Measurements from ENCODE around the gene MAP3K5.

GRCh38 chr6:136763716-136764516 is 28.4 kb downstream of the MAP3K5 start:
- TF ChIP-seq, protein P1, sequence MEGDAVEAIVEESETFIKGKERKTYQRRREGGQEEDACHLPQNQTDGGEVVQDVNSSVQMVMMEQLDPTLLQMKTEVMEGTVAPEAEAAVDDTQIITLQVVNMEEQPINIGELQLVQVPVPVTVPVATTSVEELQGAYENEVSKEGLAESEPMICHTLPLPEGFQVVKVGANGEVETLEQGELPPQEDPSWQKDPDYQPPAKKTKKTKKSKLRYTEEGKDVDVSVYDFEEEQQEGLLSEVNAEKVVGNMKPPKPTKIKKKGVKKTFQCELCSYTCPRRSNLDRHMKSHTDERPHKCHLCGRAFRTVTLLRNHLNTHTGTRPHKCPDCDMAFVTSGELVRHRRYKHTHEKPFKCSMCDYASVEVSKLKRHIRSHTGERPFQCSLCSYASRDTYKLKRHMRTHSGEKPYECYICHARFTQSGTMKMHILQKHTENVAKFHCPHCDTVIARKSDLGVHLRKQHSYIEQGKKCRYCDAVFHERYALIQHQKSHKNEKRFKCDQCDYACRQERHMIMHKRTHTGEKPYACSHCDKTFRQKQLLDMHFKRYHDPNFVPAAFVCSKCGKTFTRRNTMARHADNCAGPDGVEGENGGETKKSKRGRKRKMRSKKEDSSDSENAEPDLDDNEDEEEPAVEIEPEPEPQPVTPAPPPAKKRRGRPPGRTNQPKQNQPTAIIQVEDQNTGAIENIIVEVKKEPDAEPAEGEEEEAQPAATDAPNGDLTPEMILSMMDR (IDR thresholded peaks at IDR 0.05): no peak
- TF ChIP-seq POLR2A (IDR thresholded peaks at IDR 0.05): no peak
